ENCODE data around the gene KIAA1671. TPM values are rescaled to one million over a fixed set of nuclear protein-coding genes. Genes with fewer than 3 reads are reported as not detected.

Gene KIAA1671
- polyA plus RNA-seq, 1 donor from 2014 or later: 3.0 TPM

DNA sequence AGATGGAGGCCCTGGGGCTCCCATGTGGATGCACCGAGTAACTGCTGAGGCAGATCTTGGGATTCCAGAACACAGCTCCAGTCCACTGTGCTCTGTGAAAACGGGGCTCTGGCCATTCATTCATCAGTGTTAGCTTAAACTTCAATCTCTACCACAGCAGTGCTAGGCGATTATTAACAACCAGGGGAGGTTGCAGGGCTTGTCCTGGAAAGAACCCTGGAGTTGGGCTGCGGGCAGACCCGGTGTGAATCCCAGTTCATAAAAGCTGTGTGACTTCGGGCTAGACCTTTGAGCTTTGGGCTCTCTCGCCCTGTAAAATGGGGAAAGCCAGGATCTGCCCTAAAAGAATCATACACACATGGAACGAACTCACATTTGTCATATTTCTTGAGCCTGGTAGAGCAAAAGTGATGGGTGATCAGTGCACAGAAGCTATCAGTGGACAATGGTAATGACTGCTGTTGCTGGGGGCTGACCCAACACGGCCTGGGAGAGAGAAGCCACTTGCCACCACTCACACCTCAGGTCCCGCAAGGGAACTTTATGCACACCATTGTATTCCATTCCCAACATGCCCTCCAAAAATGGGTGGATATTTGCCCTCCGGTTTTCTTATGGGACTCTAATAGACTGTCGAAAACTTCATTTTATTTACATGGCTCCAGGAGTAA, 231.6 kb downstream of the KIAA1671 start:
- no peaks in the 10 kb centered on the region for H3K9me2 ChIP-seq (ENCODE audit: insufficient read depth, low read length)
- TF ChIP-seq EP300 (conservative IDR thresholded peaks at IDR 0.05; ENCODE audit: poor library complexity, severe bottlenecking): no peak
- TF ChIP-seq, protein P1, sequence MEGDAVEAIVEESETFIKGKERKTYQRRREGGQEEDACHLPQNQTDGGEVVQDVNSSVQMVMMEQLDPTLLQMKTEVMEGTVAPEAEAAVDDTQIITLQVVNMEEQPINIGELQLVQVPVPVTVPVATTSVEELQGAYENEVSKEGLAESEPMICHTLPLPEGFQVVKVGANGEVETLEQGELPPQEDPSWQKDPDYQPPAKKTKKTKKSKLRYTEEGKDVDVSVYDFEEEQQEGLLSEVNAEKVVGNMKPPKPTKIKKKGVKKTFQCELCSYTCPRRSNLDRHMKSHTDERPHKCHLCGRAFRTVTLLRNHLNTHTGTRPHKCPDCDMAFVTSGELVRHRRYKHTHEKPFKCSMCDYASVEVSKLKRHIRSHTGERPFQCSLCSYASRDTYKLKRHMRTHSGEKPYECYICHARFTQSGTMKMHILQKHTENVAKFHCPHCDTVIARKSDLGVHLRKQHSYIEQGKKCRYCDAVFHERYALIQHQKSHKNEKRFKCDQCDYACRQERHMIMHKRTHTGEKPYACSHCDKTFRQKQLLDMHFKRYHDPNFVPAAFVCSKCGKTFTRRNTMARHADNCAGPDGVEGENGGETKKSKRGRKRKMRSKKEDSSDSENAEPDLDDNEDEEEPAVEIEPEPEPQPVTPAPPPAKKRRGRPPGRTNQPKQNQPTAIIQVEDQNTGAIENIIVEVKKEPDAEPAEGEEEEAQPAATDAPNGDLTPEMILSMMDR (IDR thresholded peaks at IDR 0.05; ENCODE audit: poor library complexity, severe bottlenecking): no peak
- TF ChIP-seq RAD21 (conservative IDR thresholded peaks at IDR 0.05): no peak
- TF ChIP-seq SMC3 (conservative IDR thresholded peaks at IDR 0.05; ENCODE audit: poor library complexity): no peak
- TF ChIP-seq, protein P2, sequence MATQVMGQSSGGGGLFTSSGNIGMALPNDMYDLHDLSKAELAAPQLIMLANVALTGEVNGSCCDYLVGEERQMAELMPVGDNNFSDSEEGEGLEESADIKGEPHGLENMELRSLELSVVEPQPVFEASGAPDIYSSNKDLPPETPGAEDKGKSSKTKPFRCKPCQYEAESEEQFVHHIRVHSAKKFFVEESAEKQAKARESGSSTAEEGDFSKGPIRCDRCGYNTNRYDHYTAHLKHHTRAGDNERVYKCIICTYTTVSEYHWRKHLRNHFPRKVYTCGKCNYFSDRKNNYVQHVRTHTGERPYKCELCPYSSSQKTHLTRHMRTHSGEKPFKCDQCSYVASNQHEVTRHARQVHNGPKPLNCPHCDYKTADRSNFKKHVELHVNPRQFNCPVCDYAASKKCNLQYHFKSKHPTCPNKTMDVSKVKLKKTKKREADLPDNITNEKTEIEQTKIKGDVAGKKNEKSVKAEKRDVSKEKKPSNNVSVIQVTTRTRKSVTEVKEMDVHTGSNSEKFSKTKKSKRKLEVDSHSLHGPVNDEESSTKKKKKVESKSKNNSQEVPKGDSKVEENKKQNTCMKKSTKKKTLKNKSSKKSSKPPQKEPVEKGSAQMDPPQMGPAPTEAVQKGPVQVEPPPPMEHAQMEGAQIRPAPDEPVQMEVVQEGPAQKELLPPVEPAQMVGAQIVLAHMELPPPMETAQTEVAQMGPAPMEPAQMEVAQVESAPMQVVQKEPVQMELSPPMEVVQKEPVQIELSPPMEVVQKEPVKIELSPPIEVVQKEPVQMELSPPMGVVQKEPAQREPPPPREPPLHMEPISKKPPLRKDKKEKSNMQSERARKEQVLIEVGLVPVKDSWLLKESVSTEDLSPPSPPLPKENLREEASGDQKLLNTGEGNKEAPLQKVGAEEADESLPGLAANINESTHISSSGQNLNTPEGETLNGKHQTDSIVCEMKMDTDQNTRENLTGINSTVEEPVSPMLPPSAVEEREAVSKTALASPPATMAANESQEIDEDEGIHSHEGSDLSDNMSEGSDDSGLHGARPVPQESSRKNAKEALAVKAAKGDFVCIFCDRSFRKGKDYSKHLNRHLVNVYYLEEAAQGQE (IDR thresholded peaks at IDR 0.05; ENCODE audit: borderline replicate concordance): no peak
- TF ChIP-seq MXI1 (conservative IDR thresholded peaks at IDR 0.05; ENCODE audit: poor library complexity, severe bottlenecking): no peak
- no peak for TF ChIP-seq POLR2AphosphoS5 (IDR thresholded peaks at IDR 0.05)
- TF ChIP-seq TAF1 (IDR thresholded peaks at IDR 0.05; ENCODE audit: low read depth): no peak
- TF ChIP-seq EZH2 (IDR thresholded peaks at IDR 0.05; ENCODE audit: borderline replicate concordance, insufficient read depth, low read length, poor library complexity, severe bottlenecking): no peak
- H3K27ac ChIP-seq (ENCODE audit: low read length): no peak overlapping the region
- H3K36me3 ChIP-seq (ENCODE audit: insufficient read depth, low read length): no peaks in the 10 kb centered on the region
- H4K20me1 ChIP-seq (ENCODE audit: insufficient read depth): no peaks in the 10 kb centered on the region
- H3K4me2 ChIP-seq (ENCODE audit: low read length): no peak overlapping the region
- no peaks in the 10 kb centered on the region for H3K9me3 ChIP-seq (ENCODE audit: low read length)
- no peaks in the 10 kb centered on the region for H3K79me2 ChIP-seq (replicated peaks; ENCODE audit: insufficient read depth, low read length)
- no peaks in the 10 kb centered on the region for H3F3A ChIP-seq (ENCODE audit: insufficient read depth, low read length, poor library complexity, severe bottlenecking)
- no peak overlapping the region for H3K4me3 ChIP-seq (ENCODE audit: low read length)
- H2AFZ ChIP-seq (ENCODE audit: low read depth, low read length): no peak overlapping the region
- no peaks in the 10 kb centered on the region for H3K27me3 ChIP-seq (ENCODE audit: insufficient read depth, low read depth, low read length)
- H3K9ac ChIP-seq (ENCODE audit: low read length): no peak overlapping the region

DNA sequence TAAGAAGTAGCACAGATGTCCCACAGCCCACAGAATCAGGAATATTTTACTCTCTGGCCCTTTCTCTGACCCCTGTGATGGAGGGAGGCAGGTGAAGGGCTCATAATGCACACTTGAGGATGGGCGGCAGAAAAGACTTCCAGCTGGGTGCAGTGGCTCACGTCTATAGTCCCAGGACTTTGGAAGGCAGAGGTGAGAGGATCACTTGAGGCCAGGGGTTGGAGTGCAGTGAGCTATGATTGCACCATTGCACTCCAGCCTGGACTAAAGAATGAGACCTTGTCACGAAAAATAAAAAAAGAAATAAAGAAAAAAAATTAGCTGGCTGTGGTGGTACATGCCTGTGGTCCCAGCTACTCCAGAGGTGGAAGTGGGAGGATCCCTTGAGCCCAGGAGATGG, 233.6 kb downstream of the KIAA1671 start:
- no peak overlapping the region for H2AFZ ChIP-seq (ENCODE audit: low read depth, low read length)
- H3K9ac ChIP-seq (ENCODE audit: low read length): no peak overlapping the region
- no peaks in the 10 kb centered on the region for H3F3A ChIP-seq (ENCODE audit: insufficient read depth, low read length, poor library complexity, severe bottlenecking)
- no peaks in the 10 kb centered on the region for H3K9me3 ChIP-seq (ENCODE audit: low read length)
- no peaks in the 10 kb centered on the region for H3K79me2 ChIP-seq (replicated peaks; ENCODE audit: insufficient read depth, low read length)
- H4K20me1 ChIP-seq (ENCODE audit: insufficient read depth): no peaks in the 10 kb centered on the region
- no peak overlapping the region for H3K4me2 ChIP-seq (ENCODE audit: low read length)
- no peaks in the 10 kb centered on the region for H3K9me2 ChIP-seq (ENCODE audit: insufficient read depth, low read length)
- no peak overlapping the region for H3K27ac ChIP-seq (ENCODE audit: low read length)
- H3K36me3 ChIP-seq (ENCODE audit: insufficient read depth, low read length): no peaks in the 10 kb centered on the region
- TF ChIP-seq EZH2 (IDR thresholded peaks at IDR 0.05; ENCODE audit: borderline replicate concordance, insufficient read depth, low read length, poor library complexity, severe bottlenecking) (no peak), RAD21 (conservative IDR thresholded peaks at IDR 0.05) (no peak), SMC3 (conservative IDR thresholded peaks at IDR 0.05; ENCODE audit: poor library complexity) (no peak), MXI1 (conservative IDR thresholded peaks at IDR 0.05; ENCODE audit: poor library complexity, severe bottlenecking) (no peak), POLR2AphosphoS5 (IDR thresholded peaks at IDR 0.05) (no peak), TAF1 (IDR thresholded peaks at IDR 0.05; ENCODE audit: low read depth) (no peak), EP300 (conservative IDR thresholded peaks at IDR 0.05; ENCODE audit: poor library complexity, severe bottlenecking) (no peak)
- TF ChIP-seq, protein P1 (IDR thresholded peaks at IDR 0.05; ENCODE audit: poor library complexity, severe bottlenecking): no peak
- TF ChIP-seq, protein P2 (IDR thresholded peaks at IDR 0.05; ENCODE audit: borderline replicate concordance): no peak
- H3K27me3 ChIP-seq (ENCODE audit: insufficient read depth, low read depth, low read length): no peaks in the 10 kb centered on the region
- no peak overlapping the region for H3K4me3 ChIP-seq (ENCODE audit: low read length)
